SK-N-SH (cell line): ENCODE results near the gene ADAMTSL1. TPM values are rescaled to one million over a fixed set of nuclear protein-coding genes. Genes with fewer than 3 reads are reported as not detected.

ENCODE experiments used
- CTCF ChIA-PET: fragments of 300-600, 350-600 bp; formaldehyde crosslinking; extraction: SDS; loops from one replicate; lab custom pipeline; 2021; lab: Yijun Ruan, JAX
- POLR2A ChIA-PET: fragments of 350-600 bp; sonication (Branson Sonifier 250); formaldehyde crosslinking; extraction: SDS; loops from one replicate; lab custom pipeline; 2020; ENCODE audit warnings: antibody characterized with exemption, inconsistent platforms; lab: Yijun Ruan, JAX
- DNase-seq: peaks from one replicate; pipeline ENCODE4 v3.0.0; 2012
- H2AFZ ChIP-seq: fragments of 200-600 bp; sonication (generic); 2 replicates; pipeline ENCODE4 v1.8.1; 2016; ENCODE audit warnings: antibody characterized with exemption, mild to moderate bottlenecking, low read depth
- H3F3A ChIP-seq: fragments of 200-600 bp; sonication (generic); replicated peaks from 2 replicates; pipeline ENCODE3; 2016; ENCODE audit warnings: antibody characterized with exemption, mild to moderate bottlenecking; ENCODE audit not compliant: insufficient read depth
- H3K27ac ChIP-seq, 2 experiments: fragments of 200-500 bp in 1 of 2; fragments of 200-600 bp in 1 of 2; sonication (Bioruptor generic) in 1 of 2; sonication (generic), shearing (Covaris generic) in 1 of 2; 2 replicates each; pipeline versions ENCODE4 v1.5.1 to v1.6.1; 2014 to 2016; ENCODE audit warnings: low read depth in 2 of 2, inconsistent platforms in 1 of 2, low read length in 1 of 2, mild to moderate bottlenecking in 1 of 2, mixed read lengths in 1 of 2
- H3K27me3 ChIP-seq: fragments of 200-600 bp; sonication (generic), shearing (Covaris generic); 2 replicates; pipeline ENCODE4 v1.6.1; 2016; ENCODE audit warnings: mixed run types; ENCODE audit not compliant: insufficient read depth
- H3K36me3 ChIP-seq, 2 experiments: fragments of 200-500 bp in 1 of 2; fragments of 200-600 bp in 1 of 2; sonication (Bioruptor generic) in 1 of 2; sonication (generic) in 1 of 2; replicated peaks in 1 of 2; 2 replicates each; pipeline versions ENCODE3 to v1.5.1; 2014 to 2016; ENCODE audit warnings: low read length in 1 of 2, mild to moderate bottlenecking in 1 of 2; ENCODE audit not compliant: insufficient read depth in 2 of 2, control insufficient read depth in 1 of 2
- H3K4me1 ChIP-seq, 2 experiments: fragments of 200-500 bp in 1 of 2; fragments of 200-600 bp in 1 of 2; sonication (Bioruptor generic) in 1 of 2; sonication (generic), shearing (Covaris generic) in 1 of 2; 2 replicates each; pipeline versions ENCODE4 v1.5.1 to v1.6.1; 2014 to 2016; ENCODE audit warnings: low read depth in 1 of 2, low read length in 1 of 2, mixed run types in 1 of 2; ENCODE audit not compliant: insufficient read depth in 2 of 2, control insufficient read depth in 1 of 2
- H3K4me2 ChIP-seq: fragments of 200-600 bp; sonication (generic), shearing (Covaris generic); 2 replicates; pipeline ENCODE4 v1.6.1; 2017; ENCODE audit warnings: mixed run types
- H3K4me3 ChIP-seq, 2 experiments: fragments of 200-500 bp in 1 of 2; fragments of 200-600 bp in 1 of 2; sonication (Bioruptor generic) in 1 of 2; sonication (generic), shearing (Covaris generic) in 1 of 2; 2 replicates each; pipeline versions ENCODE4 v1.5.1 to v1.8.1; 2014 to 2016; ENCODE audit warnings: low read depth in 2 of 2, inconsistent platforms in 1 of 2, low read length in 1 of 2, mild to moderate bottlenecking in 1 of 2, mixed read lengths in 1 of 2, moderate library complexity in 1 of 2
- H3K79me2 ChIP-seq: fragments of 200-600 bp; sonication (generic); 2 replicates; pipeline ENCODE4 v1.8.1; 2017; ENCODE audit warnings: mild to moderate bottlenecking; ENCODE audit not compliant: insufficient read depth
- H3K9ac ChIP-seq: fragments of 200-600 bp; sonication (generic); 2 replicates; pipeline ENCODE4 v1.6.1; 2017; ENCODE audit warnings: mixed run types
- H3K9me2 ChIP-seq: fragments of 200-600 bp; sonication (generic); 2 replicates; pipeline ENCODE4 v1.6.1; 2017; ENCODE audit warnings: mixed run types
- H3K9me3 ChIP-seq: fragments of 200-600 bp; sonication (generic); 2 replicates; pipeline ENCODE4 v1.6.1; 2017; ENCODE audit warnings: mixed run types, mild to moderate bottlenecking, moderate library complexity
- H4K20me1 ChIP-seq: fragments of 200-600 bp; sonication (generic); 2 replicates; pipeline ENCODE4 v1.6.1; 2017; ENCODE audit warnings: mild to moderate bottlenecking, mixed run types; ENCODE audit not compliant: insufficient read depth
- EP300 ChIP-seq, 2 experiments: IDR thresholded peaks; 2 replicates each; pipeline versions ENCODE4 v1.4.0 to v1.6.1; 2012; ENCODE audit warnings: borderline replicate concordance in 1 of 2, low read depth in 1 of 2, low read length in 1 of 2
- FOSL2 ChIP-seq: IDR thresholded peaks from 2 replicates; pipeline ENCODE4 v1.4.0; 2012; ENCODE audit warnings: low read depth, mild to moderate bottlenecking, moderate library complexity, borderline replicate concordance
- FOXM1 ChIP-seq: IDR thresholded peaks from 2 replicates; pipeline ENCODE4 v1.4.0; 2012; ENCODE audit warnings: low read depth, mild to moderate bottlenecking
- GATA2 ChIP-seq: sonication (generic); formaldehyde crosslinking; IDR thresholded peaks from 2 replicates; pipeline ENCODE4 v1.5.0; 2020; ENCODE audit warnings: mild to moderate bottlenecking, missing genetic modification reagents
- JUND ChIP-seq: IDR thresholded peaks from 2 replicates; pipeline ENCODE4 v1.4.0; 2012
- NFIC ChIP-seq: IDR thresholded peaks from 2 replicates; pipeline ENCODE4 v1.4.0; 2012; ENCODE audit warnings: borderline replicate concordance
- PBX3 ChIP-seq: IDR thresholded peaks from 2 replicates; pipeline ENCODE4; 2012
- POLR2AphosphoS5 ChIP-seq: IDR thresholded peaks from 2 replicates; pipeline ENCODE4 v1.6.1; 2012; ENCODE audit warnings: low read depth, low read length
- RCOR1 ChIP-seq: fragments of 150-350 bp; IDR thresholded peaks from 2 replicates; pipeline ENCODE4 v1.6.1; 2017; ENCODE audit warnings: antibody characterized with exemption, low read length
- REST ChIP-seq: IDR thresholded peaks from 2 replicates; pipeline ENCODE4 v1.6.1; 2012; ENCODE audit warnings: mild to moderate bottlenecking, low read depth, low read length, moderate library complexity
- SMC3 ChIP-seq: IDR thresholded peaks from 2 replicates; pipeline ENCODE4 v1.6.1; 2012; ENCODE audit warnings: low read depth, low read length, improper control_type of control experiment
- TCF12 ChIP-seq: IDR thresholded peaks from 2 replicates; pipeline ENCODE4 v1.4.0; 2012
- TEAD4 ChIP-seq: IDR thresholded peaks from 2 replicates; pipeline ENCODE4 v1.4.0; 2012; ENCODE audit warnings: mild to moderate bottlenecking, borderline replicate concordance; ENCODE audit not compliant: insufficient read depth
- YY1 ChIP-seq: IDR thresholded peaks from 2 replicates; pipeline ENCODE4 v1.4.0; 2012; ENCODE audit warnings: low read depth, mild to moderate bottlenecking
- ZBTB33 ChIP-seq: IDR thresholded peaks from 2 replicates; pipeline ENCODE4 v1.4.0; 2012; ENCODE audit warnings: low read depth, borderline replicate concordance
- WGBS: methylation state at CpG from one replicate; pipeline ENCODE4 v1.1.6; 2017; ENCODE audit warnings: low lambda C conversion rate; 5-methylcytosine and 5-hydroxymethylcytosine counted together
- polyA plus RNA-seq, 3 experiments: library from polyadenylated mRNA; depleted of rRNA; stranded (reverse); fragments of >200 nt; gene quantifications; 2 replicates each; pipeline ENCODE4 v1.2.3, GENCODE V29; 2012
- TF ChIP-seq, protein P1 (sequence below): fragments of 150-350 bp; IDR thresholded peaks from 2 replicates; pipeline ENCODE4 v1.6.1; 2017; ENCODE audit warnings: antibody characterized with exemption, low read length, low read depth, borderline replicate concordance

Gene ADAMTSL1
- polyA plus RNA-seq, 1 of the 3 experiments (the other 2 are of a cell fraction) = 114 TPM

- H3K4me3 ChIP-seq = no peak overlapping the region
- peaks cover 3 to 65% of the 10 kb centered on the region in 2 experiments for H3K36me3 ChIP-seq
- H4K20me1 ChIP-seq = no peaks in the 10 kb centered on the region
- H3K9me3 ChIP-seq = no peaks in the 10 kb centered on the region
- peak overlapping the region in 1 of 2 experiments; percentile 81; a peak in 3 of 4 replicates for H3K27ac ChIP-seq
- H3K4me1 ChIP-seq = peaks cover 0 to 6% of the 10 kb centered on the region in 2 experiments; a peak in 1 of 4 replicates
- H3K9ac ChIP-seq = peak overlapping the region; percentile 33; the same call in 1 of the 2 replicates
- WGBS = 66% methylated on average over 5 of the region's 5 CpGs
- ChIA-PET POLR2A (no interaction called here), CTCF (no interaction called here)
- H3K9me2 ChIP-seq = no peaks in the 10 kb centered on the region
- H3K79me2 ChIP-seq = peaks cover 20% of the 10 kb centered on the region; the same call in 1 of the 2 replicates
- no peaks in the 10 kb centered on the region for H3K27me3 ChIP-seq
- peaks cover 27% of the 10 kb centered on the region for H3F3A ChIP-seq
- H2AFZ ChIP-seq = no peak overlapping the region
- DNase-seq = no peak
- TF ChIP-seq FOXM1 (0 out of 2 replicates have a peak, but pooled peaks have one; percentile 42), ZBTB33 (0 out of 2 replicates have a peak, but pooled peaks have one; percentile 16), TEAD4 (peak; percentile 94), YY1 (no peak), TCF12 (peak; percentile 85), RCOR1 (no peak), FOSL2 (peak; percentile 80; the same call in 1 of the 2 replicates), NFIC (peak; percentile 96), REST (no peak), GATA2 (CRISPR knock-in tag) (no peak), SMC3 (no peak), POLR2AphosphoS5 (peak; percentile 50; the same call in 1 of the 2 replicates), JUND (peak; percentile 80), EP300 (IDR thresholded peaks at IDR 0.05; ENCODE audit: borderline replicate concordance in 1 of 2, low read depth in 1 of 2, low read length in 1 of 2) (peak in 1 of 2 experiments; percentile 93; a peak in 3 of 4 replicates), PBX3 (peak; percentile 72)
- TF ChIP-seq, protein P1, sequence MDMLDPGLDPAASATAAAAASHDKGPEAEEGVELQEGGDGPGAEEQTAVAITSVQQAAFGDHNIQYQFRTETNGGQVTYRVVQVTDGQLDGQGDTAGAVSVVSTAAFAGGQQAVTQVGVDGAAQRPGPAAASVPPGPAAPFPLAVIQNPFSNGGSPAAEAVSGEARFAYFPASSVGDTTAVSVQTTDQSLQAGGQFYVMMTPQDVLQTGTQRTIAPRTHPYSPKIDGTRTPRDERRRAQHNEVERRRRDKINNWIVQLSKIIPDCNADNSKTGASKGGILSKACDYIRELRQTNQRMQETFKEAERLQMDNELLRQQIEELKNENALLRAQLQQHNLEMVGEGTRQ = no peak
- peak overlapping the region; percentile 22; the same call in 1 of the 2 replicates for H3K4me2 ChIP-seq
These were observed 185.1 kb downstream of the ADAMTSL1 start for GRCh38 chr9:18658804-18659705.
